Stomach (tissue), 9 donors: ENCODE results near the gene HDGF. TPM values are rescaled to one million over a fixed set of nuclear protein-coding genes. Genes with fewer than 3 reads are reported as not detected.

Experiments
- DNase-seq, 2 donors: peaks; one replicate each; pipeline versions ENCODE4 v3.0.0 to v3.0.0-alpha.2; 2013 to 2019
- H3K27ac ChIP-seq, 5 donors: fragments of 200-600 bp in 4 of 5; sonication (generic) in 4 of 5; one replicate each; pipeline ENCODE4 v1.5.1; 2013 to 2019; ENCODE audit warnings: mild to moderate bottlenecking in 1 of 5, moderate library complexity in 1 of 5
- H3K27me3 ChIP-seq, 3 donors: fragments of 200-600 bp; sonication (generic); one replicate each; pipeline ENCODE4 v1.5.1; 2017 to 2019; ENCODE audit warnings: mixed run types in 1 of 3
- H3K36me3 ChIP-seq, 4 donors: fragments of 200-600 bp; sonication (generic); 1 replicate in 3 of 4; 2 replicates in 1 of 4; pipeline ENCODE4 v1.5.1; 2016 to 2019
- H3K4me1 ChIP-seq, 4 donors: fragments of 200-600 bp; sonication (generic); one replicate each; pipeline ENCODE4 v1.5.1; 2016 to 2019
- H3K4me3 ChIP-seq, 4 donors: fragments of 200-600 bp; sonication (generic) in 3 of 4; one replicate each; pipeline ENCODE4 v1.5.1; 2016 to 2019; ENCODE audit warnings: mild to moderate bottlenecking in 1 of 4
- H3K9me3 ChIP-seq, 4 donors: fragments of 200-600 bp; sonication (generic); one replicate each; pipeline ENCODE4 v1.5.1; 2016 to 2019
- EP300 ChIP-seq: sonication (generic); formaldehyde crosslinking; IDR thresholded peaks from one replicate; pipeline ENCODE4 v1.6.1; 2017; ENCODE audit warnings: antibody characterized with exemption
- POLR2A ChIP-seq, 4 donors: fragments of 450-650 bp; IDR thresholded peaks; one replicate each; pipeline ENCODE4 v1.6.1; 2016; ENCODE audit warnings: antibody characterized with exemption in 4 of 4, control low read depth in 2 of 4, mild to moderate bottlenecking in 1 of 4, moderate library complexity in 1 of 4
- POLR2AphosphoS5 ChIP-seq, 3 donors: sonication (generic); formaldehyde crosslinking; IDR thresholded peaks; one replicate each; pipeline ENCODE4 v1.6.1; 2016; ENCODE audit warnings: antibody characterized with exemption in 3 of 3
- WGBS, 5 donors: extraction: QIAGEN DNeasy Blood & Tissue Kit in 3 of 5; methylation state at CpG; one replicate each; pipeline versions ENCODE4 v1.1.5 to v1.1.7; 2013 to 2018; 5-methylcytosine and 5-hydroxymethylcytosine counted together
- intact Hi-C: fragments of 100-400 bp; cut with DNase I; formaldehyde crosslinking; loops from one replicate; pipeline ENCODE4 v1.15.1; 2023; ENCODE audit warnings: low total_unique reads
- polyA plus RNA-seq, 3 donors: library from polyadenylated mRNA; stranded (reverse); fragments of 200-250 nt; gene quantifications; one replicate each; pipeline ENCODE4 v1.2.3, GENCODE V29; 2013
- total RNA-seq, 5 donors: library from RNA; depleted of rRNA; stranded (reverse); fragments of >200 nt; gene quantifications; one replicate each; pipeline versions ENCODE4 v1.1.0 to v1.2.3, GENCODE V29; 2014 to 2016
- TF ChIP-seq, protein P1 (sequence below), 7 experiments: fragments of 450-650 bp in 4 of 7; fragments of 200-600 bp in 3 of 7; sonication (generic) in 3 of 7; IDR thresholded peaks; one replicate each; pipeline ENCODE4 v1.5.1; 2016 to 2019; ENCODE audit warnings: antibody characterized with exemption in 7 of 7, control low read depth in 2 of 7, mild to moderate bottlenecking in 1 of 7
- donor health status: healthy with polysubstance abuse.
- donor health status: Bipolar disorder and iron deficiency.
- donor health status: healthy.

HDGF gene
- total and polyA plus RNA-seq, 8 donors, result 81.7 to 214 (median 161) TPM

DNA sequence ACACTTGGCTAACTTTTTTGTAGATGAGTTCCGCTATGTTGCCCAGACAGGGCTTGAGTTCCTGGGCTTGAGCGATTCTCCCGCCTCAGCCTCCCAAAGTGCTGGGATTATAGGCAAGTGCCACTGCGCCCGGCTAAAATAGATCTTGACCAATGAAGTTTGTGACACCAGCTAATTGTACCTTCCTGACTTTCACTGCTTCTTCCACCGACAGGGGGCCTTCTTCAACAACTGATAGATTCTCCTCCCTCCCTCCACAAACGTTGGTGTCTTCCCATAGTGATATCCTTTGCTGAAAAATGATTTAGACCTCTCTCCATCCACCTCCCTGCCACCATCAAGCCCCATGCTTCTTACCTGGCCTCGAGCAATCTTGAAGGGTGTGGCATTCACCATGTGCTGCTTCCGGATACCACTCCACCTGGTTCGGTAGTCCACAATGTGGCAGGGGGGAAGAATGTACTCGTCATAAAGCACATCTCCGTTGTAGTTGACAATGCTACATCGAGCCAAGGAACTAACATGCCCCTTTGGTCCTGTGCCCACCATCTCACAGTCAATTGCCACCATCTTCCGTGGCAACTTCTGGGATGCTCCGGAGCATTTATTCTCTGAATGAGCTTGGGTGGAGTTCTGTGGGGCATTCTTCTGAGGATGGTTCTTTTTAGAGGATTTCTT is 24.8 kb downstream of the HDGF start:
- Histone ChIP-seq H3K9me3 (no peaks in the 10 kb centered on the region), H3K27me3 (no peaks in the 10 kb centered on the region), H3K36me3 (peaks cover 17 to 41% (median 36%) of the 10 kb centered on the region in 4 donors), H3K4me1 (peaks cover 36 to 67% (median 60%) of the 10 kb centered on the region in 4 donors), H3K27ac (peak overlapping the region in 4 of 5 donors; percentile 24 to 99 (median 68)), H3K4me3 (peak overlapping the region; percentile 21 to 94 (median 48))
- intact Hi-C loops, result loop anchor here (5.0 kb wide), 1 partner anchor 34 kb away; no protein-coding TSS in a partner anchor
- WGBS, 5 donors, result 36 to 45% (median 37%) methylated on average over 15 of the region's 15 CpGs
- DNase-seq, result peak; percentile 50 to 71
- TF ChIP-seq, protein P1, sequence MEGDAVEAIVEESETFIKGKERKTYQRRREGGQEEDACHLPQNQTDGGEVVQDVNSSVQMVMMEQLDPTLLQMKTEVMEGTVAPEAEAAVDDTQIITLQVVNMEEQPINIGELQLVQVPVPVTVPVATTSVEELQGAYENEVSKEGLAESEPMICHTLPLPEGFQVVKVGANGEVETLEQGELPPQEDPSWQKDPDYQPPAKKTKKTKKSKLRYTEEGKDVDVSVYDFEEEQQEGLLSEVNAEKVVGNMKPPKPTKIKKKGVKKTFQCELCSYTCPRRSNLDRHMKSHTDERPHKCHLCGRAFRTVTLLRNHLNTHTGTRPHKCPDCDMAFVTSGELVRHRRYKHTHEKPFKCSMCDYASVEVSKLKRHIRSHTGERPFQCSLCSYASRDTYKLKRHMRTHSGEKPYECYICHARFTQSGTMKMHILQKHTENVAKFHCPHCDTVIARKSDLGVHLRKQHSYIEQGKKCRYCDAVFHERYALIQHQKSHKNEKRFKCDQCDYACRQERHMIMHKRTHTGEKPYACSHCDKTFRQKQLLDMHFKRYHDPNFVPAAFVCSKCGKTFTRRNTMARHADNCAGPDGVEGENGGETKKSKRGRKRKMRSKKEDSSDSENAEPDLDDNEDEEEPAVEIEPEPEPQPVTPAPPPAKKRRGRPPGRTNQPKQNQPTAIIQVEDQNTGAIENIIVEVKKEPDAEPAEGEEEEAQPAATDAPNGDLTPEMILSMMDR (IDR thresholded peaks at IDR 0.05), result peak in 3 of 7 experiments; percentile 20 to 39 (median 35)
- TF ChIP-seq EP300 (no peak), POLR2AphosphoS5 (IDR thresholded peaks at IDR 0.05) (no peak), POLR2A (IDR thresholded peaks at IDR 0.05) (no peak)

DNA sequence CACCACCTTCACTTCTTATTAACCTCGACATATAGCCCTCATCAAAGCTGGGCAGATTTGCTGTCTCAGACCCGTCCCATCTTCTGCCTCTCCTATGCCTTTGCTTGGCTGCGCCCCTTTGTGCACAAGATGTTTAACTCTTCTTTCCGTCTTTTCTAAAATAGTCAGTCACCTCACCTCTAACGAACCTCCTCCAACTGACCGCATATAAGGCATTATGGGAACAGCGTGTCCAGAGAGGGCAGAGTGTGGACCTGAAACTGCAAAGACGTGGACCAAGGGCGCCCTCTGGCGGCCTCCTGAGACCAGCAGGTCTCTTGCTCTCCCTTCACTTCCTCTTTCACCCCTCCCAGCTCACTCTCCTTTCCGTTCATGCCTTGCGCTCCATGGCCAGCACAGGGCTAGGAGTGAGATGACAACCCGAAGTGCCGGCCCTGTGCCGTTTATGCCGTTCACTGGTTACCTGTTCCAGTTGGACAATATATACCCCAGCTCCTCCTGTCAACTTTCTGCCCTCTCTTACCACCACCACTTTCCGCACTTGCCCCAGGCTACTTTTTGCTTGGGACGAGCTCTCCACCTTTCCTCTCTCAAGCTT is 25.7 kb downstream of the HDGF start:
- peaks cover 36 to 66% (median 58%) of the 10 kb centered on the region in 4 donors for H3K4me1 ChIP-seq

DNA sequence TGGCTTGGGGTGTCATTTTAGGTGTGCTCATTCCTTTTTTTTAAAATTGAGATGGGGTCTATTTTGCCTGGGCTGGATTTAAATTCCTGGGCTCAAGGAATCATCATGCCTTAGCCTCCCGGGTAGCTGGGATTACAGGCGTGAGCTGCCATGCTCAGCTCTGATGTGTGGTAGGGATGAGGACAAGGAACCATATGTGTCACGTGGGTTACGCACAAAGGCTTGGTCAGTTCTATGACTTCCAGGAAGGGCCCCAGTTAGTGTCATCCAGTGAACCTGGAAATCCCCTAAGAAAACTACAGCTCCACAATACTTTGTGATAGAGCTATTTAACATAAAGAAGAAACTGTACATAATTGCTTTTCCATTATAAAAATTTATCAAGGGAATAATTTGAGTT is 29.9 kb downstream of the HDGF start:
- Histone ChIP-seq H3K9me3 (no peaks in the 10 kb centered on the region), H3K27me3 (no peaks in the 10 kb centered on the region), H3K4me1 (peaks cover 17 to 33% (median 26%) of the 10 kb centered on the region in 4 donors), H3K27ac (no peak overlapping the region), H3K36me3 (peaks cover 26 to 70% (median 63%) of the 10 kb centered on the region in 4 donors), H3K4me3 (no peak overlapping the region)
- DNase-seq, result no peak
- no peak for TF ChIP-seq POLR2A (IDR thresholded peaks at IDR 0.05)
- TF ChIP-seq EP300, result no peak
- TF ChIP-seq, protein P1 (IDR thresholded peaks at IDR 0.05), result no peak
- TF ChIP-seq POLR2AphosphoS5 (IDR thresholded peaks at IDR 0.05), result no peak
- 81 to 92% (median 89%) methylated on average over 4 of the region's 4 CpGs for WGBS, 5 donors
- intact Hi-C loops, result no loop called here

More for the DNA sequence above, 25.7 kb downstream of the HDGF start:
- 10 to 12% (median 10%) methylated on average over 18 of the region's 18 CpGs for WGBS, 5 donors
- DNase-seq, result peak; percentile 93 to 96
- Histone ChIP-seq H3K4me3 (peak overlapping the region; percentile 21 to 94 (median 48)), H3K36me3 (peaks cover 22 to 47% (median 44%) of the 10 kb centered on the region in 4 donors), H3K27ac (peak overlapping the region; percentile 24 to 99 (median 36)), H3K9me3 (no peaks in the 10 kb centered on the region), H3K27me3 (no peaks in the 10 kb centered on the region)
- intact Hi-C loops, result loop anchor here (5.0 kb wide), 1 partner anchor 33 kb away; no protein-coding TSS in a partner anchor
- TF ChIP-seq POLR2AphosphoS5 (IDR thresholded peaks at IDR 0.05) (peak in 1 of 3 donors; percentile 84), EP300 (no peak)
- TF ChIP-seq, protein P1 (IDR thresholded peaks at IDR 0.05), result peak in 6 of 7 experiments; percentile 60 to 97 (median 93)

DNA sequence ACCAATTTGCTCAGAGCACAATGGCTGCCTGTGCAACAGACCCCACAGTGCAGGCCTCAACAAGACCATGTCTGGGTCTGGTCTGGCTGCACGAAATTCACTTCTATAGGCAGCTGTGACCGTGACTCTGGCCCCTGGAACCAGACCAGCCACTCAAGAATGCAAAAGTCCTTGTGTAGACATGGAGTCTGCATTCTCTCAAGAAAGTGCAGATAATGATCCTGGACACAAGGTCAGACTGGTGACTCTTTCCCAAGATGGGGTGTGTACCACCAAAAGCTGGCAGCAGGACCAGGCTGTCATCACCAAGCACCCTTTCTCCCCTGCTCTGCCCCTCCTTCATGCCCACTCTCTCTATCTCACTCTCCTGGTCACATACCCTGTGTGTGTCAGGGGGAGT is 30.3 kb downstream of the HDGF start:
- TF ChIP-seq, protein P1 (IDR thresholded peaks at IDR 0.05), result no peak
- no peak for TF ChIP-seq POLR2AphosphoS5 (IDR thresholded peaks at IDR 0.05)
- no peak for TF ChIP-seq EP300
- no peak for TF ChIP-seq POLR2A (IDR thresholded peaks at IDR 0.05)
- Histone ChIP-seq H3K27me3 (no peaks in the 10 kb centered on the region), H3K9me3 (no peaks in the 10 kb centered on the region), H3K4me3 (no peak overlapping the region), H3K27ac (no peak overlapping the region), H3K36me3 (peaks cover 26 to 70% (median 63%) of the 10 kb centered on the region in 4 donors), H3K4me1 (peaks cover 13 to 29% (median 22%) of the 10 kb centered on the region in 4 donors)
- 74 to 91% (median 80%) methylated on average over 2 of the region's 2 CpGs for WGBS, 5 donors
- intact Hi-C loops, result no loop called here
- no peak for DNase-seq
